ENCODE measurements around the gene VIPR2. TPM values are rescaled to one million over a fixed set of nuclear protein-coding genes. Genes with fewer than 3 reads are reported as not detected.
"Not testable (repeated sequence)": the region's sequence is repeated elsewhere in the genome, so short reads cannot be mapped to it uniquely, and the experiment has no call there.

Gene VIPR2
- total and polyA plus RNA-seq, 4 donors: 6.0 to 11.3 (median 8.4) TPM

- not testable (repeated sequence) for DNase-seq (ENCODE audit: low read depth in 4 of 6, low spot score in 6 of 6); H3K27ac ChIP-seq (ENCODE audit: low read depth, low read length); H3K9me3 ChIP-seq (ENCODE audit: control insufficient read depth, insufficient read depth, low read length); H3K27me3 ChIP-seq (ENCODE audit: control insufficient read depth, insufficient read depth, low read length); H3K4me3 ChIP-seq (ENCODE audit: low read depth, low read length)
- H3K4me1 ChIP-seq (ENCODE audit: control insufficient read depth, insufficient read depth, low read length): peaks cover 36% of the 10 kb centered on the region
- H3K36me3 ChIP-seq (ENCODE audit: control insufficient read depth, insufficient read depth, low read length): peaks cover 33% of the 10 kb centered on the region
- 96% methylated on average over 40 of the region's 42 CpGs for WGBS (ENCODE audit: insufficient coverage)
These were observed 43.0 kb downstream of the VIPR2 start for GRCh38 chr7:159101661-159102091.

GRCh38 chr7:159101083-159101395, 43.6 kb downstream of the VIPR2 start:
- 96% methylated on average over 30 of the region's 33 CpGs for WGBS (ENCODE audit: insufficient coverage)
- not testable (repeated sequence) for H3K9me3 ChIP-seq (ENCODE audit: control insufficient read depth, insufficient read depth, low read length); H3K4me3 ChIP-seq (ENCODE audit: low read depth, low read length); H3K27ac ChIP-seq (ENCODE audit: low read depth, low read length); DNase-seq (ENCODE audit: low read depth in 4 of 6, low spot score in 6 of 6); H3K27me3 ChIP-seq (ENCODE audit: control insufficient read depth, insufficient read depth, low read length)
- peaks cover 38% of the 10 kb centered on the region for H3K4me1 ChIP-seq (ENCODE audit: control insufficient read depth, insufficient read depth, low read length)
- H3K36me3 ChIP-seq (ENCODE audit: control insufficient read depth, insufficient read depth, low read length): peaks cover 32% of the 10 kb centered on the region

- H3K27ac ChIP-seq (ENCODE audit: low read depth, low read length); H3K9me3 ChIP-seq (ENCODE audit: control insufficient read depth, insufficient read depth, low read length); H3K4me3 ChIP-seq (ENCODE audit: low read depth, low read length); H3K27me3 ChIP-seq (ENCODE audit: control insufficient read depth, insufficient read depth, low read length); DNase-seq (ENCODE audit: low read depth in 4 of 6, low spot score in 6 of 6): not testable (repeated sequence)
- WGBS (ENCODE audit: insufficient coverage): 98% methylated on average over 34 of the region's 37 CpGs
- peaks cover 41% of the 10 kb centered on the region for H3K4me1 ChIP-seq (ENCODE audit: control insufficient read depth, insufficient read depth, low read length)
- H3K36me3 ChIP-seq (ENCODE audit: control insufficient read depth, insufficient read depth, low read length): peaks cover 35% of the 10 kb centered on the region
These were observed 44.2 kb downstream of the VIPR2 start for GRCh38 chr7:159100281-159101082.

GRCh38 chr7:159099711-159100231, 44.9 kb downstream of the VIPR2 start:
- H3K27me3 ChIP-seq (ENCODE audit: control insufficient read depth, insufficient read depth, low read length): no peaks in the 10 kb centered on the region
- peaks cover 45% of the 10 kb centered on the region for H3K4me1 ChIP-seq (ENCODE audit: control insufficient read depth, insufficient read depth, low read length)
- peaks cover 32% of the 10 kb centered on the region for H3K36me3 ChIP-seq (ENCODE audit: control insufficient read depth, insufficient read depth, low read length)
- no peak overlapping the region for H3K4me3 ChIP-seq (ENCODE audit: low read depth, low read length)
- DNase-seq (ENCODE audit: low read depth in 4 of 6, low spot score in 6 of 6): no peak
- 98% methylated on average over 10 of the region's 10 CpGs for WGBS (ENCODE audit: insufficient coverage)
- H3K27ac ChIP-seq (ENCODE audit: low read depth, low read length): no peak overlapping the region
- H3K9me3 ChIP-seq (ENCODE audit: control insufficient read depth, insufficient read depth, low read length): no peaks in the 10 kb centered on the region

- DNase-seq (ENCODE audit: low read depth in 4 of 6, low spot score in 6 of 6): peak in 1 of 6 donors; percentile 30
- Histone ChIP-seq H3K36me3 (ENCODE audit: control insufficient read depth, insufficient read depth, low read length) (peaks cover 28% of the 10 kb centered on the region), H3K4me1 (ENCODE audit: control insufficient read depth, insufficient read depth, low read length) (peaks cover 45% of the 10 kb centered on the region), H3K27me3 (ENCODE audit: control insufficient read depth, insufficient read depth, low read length) (no peaks in the 10 kb centered on the region), H3K27ac (ENCODE audit: low read depth, low read length) (no peak overlapping the region), H3K9me3 (ENCODE audit: control insufficient read depth, insufficient read depth, low read length) (no peaks in the 10 kb centered on the region), H3K4me3 (ENCODE audit: low read depth, low read length) (no peak overlapping the region)
- 72% methylated on average over 13 of the region's 22 CpGs for WGBS (ENCODE audit: insufficient coverage)
These were observed 45.6 kb downstream of the VIPR2 start for GRCh38 chr7:159098811-159099655.

- WGBS (ENCODE audit: insufficient coverage): 82% methylated on average over 4 of the region's 6 CpGs
- no peaks in the 10 kb centered on the region for H3K9me3 ChIP-seq (ENCODE audit: control insufficient read depth, insufficient read depth, low read length)
- DNase-seq (ENCODE audit: low read depth in 4 of 6, low spot score in 6 of 6): no peak
These were observed 46.3 kb downstream of the VIPR2 start for GRCh38 chr7:159098424-159098786.

GRCh38 chr7:159097661-159098423, 46.8 kb downstream of the VIPR2 start:
- H3K27ac ChIP-seq (ENCODE audit: low read depth, low read length): no peak overlapping the region
- no peaks in the 10 kb centered on the region for H3K9me3 ChIP-seq (ENCODE audit: control insufficient read depth, insufficient read depth, low read length)
- no peak overlapping the region for H3K4me3 ChIP-seq (ENCODE audit: low read depth, low read length)
- peaks cover 42% of the 10 kb centered on the region for H3K4me1 ChIP-seq (ENCODE audit: control insufficient read depth, insufficient read depth, low read length)
- H3K36me3 ChIP-seq (ENCODE audit: control insufficient read depth, insufficient read depth, low read length): peaks cover 29% of the 10 kb centered on the region
- H3K27me3 ChIP-seq (ENCODE audit: control insufficient read depth, insufficient read depth, low read length): no peaks in the 10 kb centered on the region
- WGBS (ENCODE audit: insufficient coverage): 68% methylated on average over 20 of the region's 23 CpGs
- peak in 4 of 6 donors; percentile 9 to 82 (median 22) for DNase-seq (ENCODE audit: low read depth in 4 of 6, low spot score in 6 of 6)

More at GRCh38 chr7:159098424-159098786, 46.3 kb downstream of the VIPR2 start:
- Histone ChIP-seq H3K36me3 (ENCODE audit: control insufficient read depth, insufficient read depth, low read length) (peaks cover 31% of the 10 kb centered on the region), H3K4me1 (ENCODE audit: control insufficient read depth, insufficient read depth, low read length) (peaks cover 45% of the 10 kb centered on the region), H3K27me3 (ENCODE audit: control insufficient read depth, insufficient read depth, low read length) (no peaks in the 10 kb centered on the region), H3K4me3 (ENCODE audit: low read depth, low read length) (no peak overlapping the region), H3K27ac (ENCODE audit: low read depth, low read length) (no peak overlapping the region)

- no peaks in the 10 kb centered on the region for H3K27me3 ChIP-seq (ENCODE audit: control insufficient read depth, insufficient read depth, low read length)
- peaks cover 25% of the 10 kb centered on the region for H3K36me3 ChIP-seq (ENCODE audit: control insufficient read depth, insufficient read depth, low read length)
- 85% methylated on average over 27 of the region's 27 CpGs for WGBS (ENCODE audit: insufficient coverage)
- H3K27ac ChIP-seq (ENCODE audit: low read depth, low read length): no peak overlapping the region
- H3K9me3 ChIP-seq (ENCODE audit: control insufficient read depth, insufficient read depth, low read length): no peaks in the 10 kb centered on the region
- H3K4me1 ChIP-seq (ENCODE audit: control insufficient read depth, insufficient read depth, low read length): peaks cover 40% of the 10 kb centered on the region
- H3K4me3 ChIP-seq (ENCODE audit: low read depth, low read length): no peak overlapping the region
- peak in 1 of 6 donors; percentile 10 for DNase-seq (ENCODE audit: low read depth in 4 of 6, low spot score in 6 of 6)
These were observed 47.7 kb downstream of the VIPR2 start for GRCh38 chr7:159096736-159097581.
